RPMI7951 (cell line): ENCODE data around the gene SMC3. TPM values are rescaled to one million over a fixed set of nuclear protein-coding genes. Genes with fewer than 3 reads are reported as not detected.

Experiments used
- DNase-seq: peaks from one replicate; pipeline ENCODE4 v3.0.0-alpha.2; 2012; ENCODE audit warnings: low read depth
- total RNA-seq: library from RNA; depleted of rRNA; stranded (reverse); fragments of >200 nt; shearing (Covaris generic); gene quantifications from 2 replicates; pipeline ENCODE4 v1.2.3, GENCODE V29; 2014

The SMC3 gene
- total RNA-seq, 1 experiment from 2014 or later: 43.0 TPM

DNA sequence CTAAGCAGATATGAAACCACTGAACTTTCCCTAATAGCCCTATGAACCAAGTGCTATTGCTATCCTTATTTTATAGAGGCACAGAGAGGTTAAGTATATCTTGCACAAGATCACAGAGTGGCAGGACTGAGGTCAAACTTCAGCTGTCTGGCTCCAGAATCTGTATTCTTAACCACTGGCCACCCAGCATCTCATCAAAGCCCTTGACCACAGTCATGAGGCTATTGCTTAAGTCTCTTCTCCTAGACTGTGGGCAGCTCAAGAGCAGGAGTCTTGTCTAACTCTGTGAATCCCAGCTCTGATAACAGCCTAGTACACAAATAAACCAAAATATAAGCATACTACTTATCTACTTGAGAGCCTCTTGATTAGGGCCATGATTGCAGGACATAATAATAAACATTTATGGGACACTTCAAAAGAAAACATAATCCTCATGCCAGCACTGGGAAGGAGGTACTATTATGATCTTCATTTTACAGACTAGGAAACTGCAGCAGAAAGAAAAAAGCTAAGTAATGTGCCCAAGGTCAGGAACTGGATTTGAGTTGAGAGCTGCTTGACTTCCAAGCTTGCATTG lies 22.4 kb upstream of the SMC3 start:
- DNase-seq: peak; percentile 42

DNA sequence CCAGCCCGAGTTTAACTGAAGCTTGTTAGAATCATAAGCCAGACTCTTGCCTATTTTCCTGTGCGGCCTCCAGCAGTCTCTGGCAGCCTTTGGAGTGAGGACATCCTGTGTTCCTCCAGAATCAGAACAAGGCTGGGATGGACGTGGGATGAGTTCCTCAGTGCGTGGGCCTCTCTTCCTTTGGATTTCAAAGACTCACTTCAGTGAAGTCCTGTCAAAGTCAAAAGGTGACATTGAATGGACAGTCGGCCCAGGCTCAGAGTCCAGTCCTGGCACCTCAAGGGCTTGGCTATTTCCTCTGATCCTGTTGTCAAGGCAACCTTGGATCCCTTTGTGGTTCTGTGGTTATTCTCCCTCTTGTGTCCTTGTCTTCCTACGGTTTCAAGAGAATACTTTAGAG lies 21.4 kb upstream of the SMC3 start:
- DNase-seq: peak; percentile 66

DNA sequence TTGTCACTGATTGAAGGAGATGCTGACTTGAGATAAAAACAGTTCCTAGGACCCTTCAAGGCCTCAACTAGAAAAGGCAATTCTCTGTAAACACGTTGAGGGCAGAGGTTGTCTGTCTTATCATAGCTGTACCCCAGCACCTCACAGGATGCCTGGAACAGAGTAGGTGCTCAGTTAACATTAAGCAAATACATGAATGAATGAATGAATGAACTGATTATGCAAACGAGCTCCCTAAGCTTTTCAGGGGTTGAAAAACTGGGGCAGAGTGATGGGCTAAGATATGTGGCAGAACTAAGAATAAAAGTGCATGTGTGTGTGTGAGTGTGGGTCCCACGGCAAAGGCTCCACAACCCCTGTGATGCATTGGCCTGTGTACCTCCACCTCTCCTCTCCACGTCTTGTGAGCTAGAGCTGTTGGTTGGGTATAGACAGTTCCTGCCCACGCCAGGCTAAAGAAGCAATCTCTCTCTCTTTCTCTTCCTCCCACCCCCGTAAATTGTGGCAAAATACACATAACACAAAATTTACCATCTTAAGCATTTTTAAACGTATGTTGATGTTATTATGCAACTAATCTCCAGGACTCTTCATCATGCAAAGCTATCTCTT lies 20.9 kb upstream of the SMC3 start:
- DNase-seq: no peak

- DNase-seq: peak; percentile 68
These were observed 20.2 kb upstream of the SMC3 start for GRCh38 chr10:110547139-110547761.

- no peak for DNase-seq
These were observed 19.5 kb upstream of the SMC3 start for GRCh38 chr10:110548002-110548401.

- no peak for DNase-seq
These were observed 18.3 kb upstream of the SMC3 start for GRCh38 chr10:110549211-110549610.

DNA sequence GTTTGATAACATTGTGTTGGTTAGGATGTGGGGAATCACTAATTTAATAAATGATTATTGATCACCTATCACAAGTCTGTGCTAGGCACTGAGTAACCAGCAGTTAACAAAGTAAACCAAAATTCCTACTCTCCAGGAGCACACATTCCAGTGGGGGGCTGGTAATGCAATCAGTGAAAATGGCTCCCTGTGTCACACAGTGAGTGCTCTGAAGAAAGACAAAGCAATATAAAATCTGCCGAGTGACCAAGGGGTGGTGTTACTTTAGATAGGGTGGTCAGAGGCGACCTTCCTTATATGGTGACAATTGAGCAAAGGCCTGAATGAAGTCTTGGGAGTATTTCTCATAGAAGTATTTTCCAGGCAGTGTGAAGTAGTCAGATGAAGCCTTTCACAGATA lies 13.6 kb upstream of the SMC3 start:
- DNase-seq: no peak

GRCh38 chr10:110556296-110556695 lies 11.2 kb upstream of the SMC3 start:
- no peak for DNase-seq

DNA sequence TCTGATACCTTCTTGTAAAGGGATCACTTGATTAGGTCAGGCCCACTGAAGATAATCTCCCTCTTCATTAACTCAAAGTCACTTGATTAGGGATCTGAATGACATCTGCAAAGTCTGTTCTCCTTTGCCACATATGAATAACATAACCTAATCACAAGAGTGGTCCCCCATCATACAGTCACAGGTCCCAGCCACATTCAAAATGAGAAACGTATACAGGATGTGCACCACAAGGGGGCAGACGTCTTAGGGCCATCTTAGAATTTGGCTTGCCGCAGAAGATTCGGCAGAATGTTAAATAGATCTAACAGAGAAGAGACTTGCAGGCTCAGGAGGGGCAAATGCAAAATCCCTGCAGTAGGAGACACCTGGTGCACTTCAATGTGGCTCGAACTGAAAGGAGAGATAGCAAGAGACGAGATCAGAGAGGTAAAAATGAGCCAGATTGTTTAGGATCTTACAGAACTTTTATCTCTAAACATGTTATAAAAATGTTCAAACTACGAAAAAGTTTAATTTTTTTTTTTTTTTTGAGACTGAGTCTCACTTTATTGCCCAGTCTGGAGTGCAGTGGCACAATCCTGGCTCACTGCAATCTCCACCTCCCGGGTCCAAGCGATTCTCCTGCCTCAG lies 10.4 kb upstream of the SMC3 start:
- peak; percentile 65 for DNase-seq

- no peak for DNase-seq
These were observed 9.5 kb upstream of the SMC3 start for GRCh38 chr10:110558041-110558440.

- no peak for DNase-seq
These were observed 7.5 kb upstream of the SMC3 start for GRCh38 chr10:110560012-110560411.

DNA sequence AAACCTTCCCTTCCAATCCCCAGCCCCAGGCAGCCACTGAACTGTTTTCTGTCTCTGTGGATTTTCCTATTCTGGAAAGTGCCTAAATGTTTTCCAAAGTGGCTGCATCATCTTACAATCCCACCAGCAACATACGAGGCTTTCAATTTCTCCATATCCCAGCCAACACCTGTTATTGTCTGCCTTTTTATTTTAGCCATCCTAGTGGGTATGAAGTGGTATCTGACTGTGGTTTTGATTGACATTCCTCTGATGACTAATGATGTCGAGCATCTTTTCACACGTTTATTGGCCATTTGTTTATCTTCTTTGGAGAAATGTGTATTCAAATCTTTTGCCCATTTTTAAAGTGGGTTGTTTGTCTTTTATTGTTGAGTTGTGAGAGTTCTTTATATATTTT lies 6.2 kb upstream of the SMC3 start:
- DNase-seq: no peak

DNA sequence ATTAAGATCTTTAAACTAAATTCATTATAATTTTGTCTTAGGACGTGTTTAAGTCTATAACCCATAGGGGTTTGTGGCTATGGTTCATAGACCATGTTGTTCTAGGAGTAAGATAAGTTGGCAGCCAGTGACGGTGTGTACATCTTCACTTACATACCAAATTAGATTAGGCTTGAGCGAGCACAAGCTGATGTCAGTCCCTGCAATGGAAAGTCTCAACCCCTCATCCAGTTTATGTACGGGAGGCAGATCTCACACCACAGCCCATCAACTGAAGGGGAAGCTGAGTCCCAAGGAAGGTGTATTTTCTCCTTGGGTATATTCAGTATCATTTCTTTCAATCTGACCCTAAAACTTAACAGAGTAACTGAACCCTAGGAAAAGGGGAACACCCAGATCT lies 5.1 kb upstream of the SMC3 start:
- no peak for DNase-seq

DNA sequence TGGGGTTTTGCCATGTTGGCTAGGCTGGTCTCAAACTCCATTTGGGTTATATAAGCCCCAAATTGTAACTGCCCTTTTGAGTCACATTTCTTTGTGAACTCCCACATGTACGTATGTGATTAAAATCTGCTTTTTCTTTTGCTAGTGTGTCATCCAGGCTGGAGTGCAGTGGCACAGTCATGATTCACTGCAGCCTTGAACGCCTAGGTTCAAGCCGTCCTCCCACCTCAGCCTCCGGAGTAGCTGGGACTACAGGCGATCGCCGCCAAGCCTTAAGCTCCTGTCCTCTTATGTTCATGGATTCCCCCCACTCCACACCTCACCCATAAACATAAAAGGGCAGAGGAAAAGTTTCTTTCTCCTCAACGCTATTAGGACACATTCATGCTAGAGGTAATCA lies 4.4 kb upstream of the SMC3 start:
- no peak for DNase-seq

DNA sequence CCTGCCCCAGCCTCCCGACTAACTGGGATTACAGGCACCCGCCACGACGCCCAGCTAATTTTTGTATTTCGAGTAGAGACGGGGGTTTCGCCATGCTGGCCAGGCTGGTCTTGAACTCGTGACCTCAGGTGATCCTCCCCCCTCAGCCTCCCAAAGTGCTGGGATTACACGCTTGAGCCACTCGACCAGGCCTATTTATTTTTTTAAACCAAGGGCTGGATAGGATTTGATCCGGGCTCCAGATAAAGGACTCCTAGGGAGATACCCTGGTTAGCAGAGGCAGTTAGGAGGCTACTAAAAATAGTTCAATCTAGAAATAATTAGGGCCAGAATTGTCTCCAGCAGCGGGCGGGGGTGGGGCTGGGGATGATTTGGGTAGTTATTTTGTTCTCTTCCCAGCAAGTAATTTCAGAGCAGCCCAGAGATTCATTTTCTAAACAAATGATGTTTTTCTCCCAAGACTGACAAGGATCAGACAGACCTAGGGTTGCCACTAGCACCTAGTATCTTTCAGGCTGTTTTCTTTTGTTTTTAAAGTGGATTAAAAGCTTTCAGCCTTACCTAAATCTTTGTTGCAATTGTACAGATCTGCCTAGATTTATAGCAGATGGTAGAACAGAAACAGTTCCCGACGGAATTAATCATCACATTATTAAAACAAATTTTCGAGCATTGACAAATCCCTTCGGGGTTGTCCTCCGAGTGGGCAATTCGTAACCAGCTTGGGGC lies 859 bp upstream of the SMC3 start:
- peak; percentile 63 for DNase-seq

DNA sequence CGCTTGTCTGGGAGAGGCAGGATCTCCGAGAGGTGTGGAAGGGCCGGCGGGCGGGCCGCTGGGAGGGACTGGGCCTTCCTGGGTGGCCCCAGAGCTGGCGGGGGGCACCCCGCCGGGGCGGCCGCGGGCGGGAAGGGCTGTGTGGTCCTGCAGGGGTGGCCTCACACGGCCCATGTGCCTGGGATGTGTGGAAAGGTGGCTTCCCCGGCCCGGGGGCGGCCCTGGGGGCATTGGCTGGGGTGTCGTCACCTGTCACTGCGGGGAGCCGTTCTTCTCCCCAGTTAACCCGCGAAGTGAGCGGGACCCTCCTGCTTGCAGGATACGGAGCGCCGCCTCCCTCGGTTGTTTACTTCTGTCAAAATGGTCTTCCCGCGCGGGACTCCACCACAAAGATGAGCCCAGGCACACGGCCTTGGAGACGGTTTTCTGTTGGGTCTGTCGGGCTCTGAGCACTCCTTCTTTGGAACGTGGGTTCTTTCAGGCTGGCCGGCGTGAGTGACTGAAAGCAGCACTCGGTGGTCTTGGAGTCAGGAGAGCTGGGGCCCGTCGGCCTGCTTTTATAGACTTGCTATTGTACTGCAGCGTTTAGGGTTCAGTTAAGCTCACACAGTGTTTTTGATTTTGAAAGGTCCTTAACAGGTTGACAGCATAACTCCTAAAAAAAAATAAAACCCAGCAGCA lies 700 bp downstream of the SMC3 start:
- peak; percentile 25 for DNase-seq

DNA sequence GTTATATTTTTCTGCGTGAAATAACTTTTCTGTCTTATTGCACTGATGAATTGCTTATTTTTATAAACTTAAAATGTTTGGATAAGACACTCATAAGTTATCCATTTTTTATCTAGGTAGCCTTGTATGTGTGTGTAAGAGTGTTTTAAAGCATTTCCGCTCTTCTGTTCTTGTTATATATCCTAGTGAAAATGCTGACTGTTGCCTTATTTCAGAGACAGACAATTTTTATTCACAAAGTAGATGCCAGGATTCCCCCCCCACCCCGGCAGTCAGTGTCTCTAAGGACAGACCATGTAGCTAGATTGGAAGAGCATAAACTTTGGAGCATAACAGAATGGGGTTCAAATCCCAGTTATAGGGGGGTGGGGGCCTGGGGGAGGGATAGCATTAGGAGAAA lies 1.6 kb downstream of the SMC3 start:
- no peak for DNase-seq

DNA sequence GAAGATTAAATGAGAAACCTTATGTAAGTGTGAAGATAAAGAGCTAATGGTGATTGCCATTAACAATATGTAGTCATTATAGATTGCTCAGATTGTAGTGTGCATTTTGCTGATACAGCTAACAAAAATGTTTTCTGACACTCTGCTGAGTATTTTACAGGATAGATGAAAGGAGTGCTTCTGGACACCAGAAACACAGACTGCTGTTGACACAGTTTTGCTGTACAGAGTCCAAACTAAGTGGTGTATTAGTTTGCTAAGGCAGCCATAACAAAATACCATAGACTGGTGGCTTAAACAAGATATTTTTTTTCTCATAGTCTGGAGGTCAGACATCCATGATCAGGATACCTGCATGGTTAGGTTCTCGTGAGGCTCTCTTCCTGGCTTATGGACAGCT lies 2.2 kb downstream of the SMC3 start:
- no peak for DNase-seq

GRCh38 chr10:110571093-110571743 lies 3.7 kb downstream of the SMC3 start:
- no peak for DNase-seq

- no peak for DNase-seq
These were observed 5.4 kb downstream of the SMC3 start for GRCh38 chr10:110572862-110573261.

DNA sequence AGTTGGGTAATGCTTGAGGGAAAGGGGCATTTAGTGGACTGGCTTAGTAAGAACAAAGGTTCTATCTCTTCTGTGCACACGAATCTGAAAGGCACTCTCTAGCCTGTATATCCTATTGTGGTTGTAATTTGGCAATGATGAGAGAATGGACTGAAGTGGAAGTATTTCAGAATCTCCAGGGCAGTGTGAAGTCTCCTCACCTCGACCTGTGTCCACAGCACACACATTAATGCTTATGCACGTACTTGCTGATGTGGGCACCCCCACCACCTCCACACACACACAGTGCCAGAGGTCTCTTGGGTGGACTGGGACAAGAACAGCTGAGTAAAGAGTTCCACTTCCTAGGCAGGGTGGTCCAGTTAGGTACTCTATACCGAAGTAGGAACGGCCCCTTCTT lies 6.9 kb downstream of the SMC3 start:
- no peak for DNase-seq
